DLD1 (cell line): ENCODE measurements around the gene MUL1.
"Not testable (repeated sequence)": the region's sequence is repeated elsewhere in the genome, so short reads cannot be mapped to it uniquely, and the experiment has no call there.

Experiments
- in situ Hi-C: cut with HindIII; loops from 2 replicates; pipeline ENCODE4 v1.10.0; 2017; ENCODE audit warnings: low sequenced_read_pairs

Gene MUL1

DNA sequence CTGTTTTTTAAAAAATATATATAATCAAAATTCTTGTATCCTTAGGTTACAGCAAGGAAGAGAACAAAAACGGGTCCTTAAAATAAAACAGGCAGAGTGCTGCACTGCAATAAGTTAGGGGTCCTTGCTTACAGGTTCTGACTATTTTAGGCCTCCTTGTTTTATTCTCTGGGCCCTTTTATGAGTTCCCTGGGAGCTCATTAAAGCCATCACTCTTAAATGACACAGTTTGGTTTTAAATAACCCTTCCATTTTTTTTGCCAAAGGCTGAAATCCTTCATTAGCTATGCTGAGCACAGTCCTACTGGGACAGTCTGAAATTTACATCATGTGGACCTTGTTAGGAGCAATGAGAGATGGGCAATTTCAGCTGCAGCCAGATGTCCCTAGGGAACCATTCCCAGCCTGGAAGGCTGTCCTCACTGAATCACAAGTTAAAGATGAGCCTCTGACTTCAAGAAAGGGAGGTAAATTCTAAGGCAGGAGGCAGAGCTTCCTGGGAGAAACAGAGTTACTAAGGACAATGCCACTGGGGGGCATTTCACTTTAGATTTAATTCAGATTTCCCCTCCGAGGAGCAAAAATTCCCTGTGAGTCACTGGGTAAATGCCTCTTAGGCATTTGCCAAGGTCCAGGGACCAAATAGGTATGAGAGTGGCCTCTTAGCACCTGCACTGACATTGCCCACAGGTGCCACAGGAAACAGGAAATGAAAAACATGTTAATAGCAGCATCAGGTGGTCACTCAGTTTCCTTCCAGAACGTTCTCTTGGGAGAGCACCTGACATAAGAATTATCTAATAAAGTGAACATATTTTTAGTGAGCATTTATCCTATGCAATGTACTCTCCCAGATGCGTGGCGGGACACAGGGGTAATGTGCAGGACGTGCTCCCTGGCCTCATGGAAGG is 3.8 kb upstream of the MUL1 start:
- in situ Hi-C loops = loop anchor here (5.0 kb wide), 1 partner anchor 146 kb away; no protein-coding TSS in a partner anchor

DNA sequence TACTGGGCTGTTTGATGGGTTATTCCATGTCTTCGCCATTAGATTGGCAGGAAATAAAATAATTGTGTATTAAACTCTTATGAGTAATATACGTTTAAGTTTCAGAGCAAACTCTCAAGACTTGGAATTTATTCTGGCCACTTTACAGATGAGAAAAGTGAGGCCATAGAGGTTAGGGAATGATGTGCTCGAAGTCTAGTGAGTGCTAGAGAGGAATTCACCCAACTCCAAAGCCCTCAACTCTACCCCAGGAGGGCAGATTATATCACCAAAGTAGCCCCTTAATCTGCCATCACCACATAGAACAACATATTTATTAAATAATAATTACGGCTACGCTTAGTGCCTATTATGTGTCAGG is 440 bp upstream of the MUL1 start:
- in situ Hi-C loops = no loop called here

DNA sequence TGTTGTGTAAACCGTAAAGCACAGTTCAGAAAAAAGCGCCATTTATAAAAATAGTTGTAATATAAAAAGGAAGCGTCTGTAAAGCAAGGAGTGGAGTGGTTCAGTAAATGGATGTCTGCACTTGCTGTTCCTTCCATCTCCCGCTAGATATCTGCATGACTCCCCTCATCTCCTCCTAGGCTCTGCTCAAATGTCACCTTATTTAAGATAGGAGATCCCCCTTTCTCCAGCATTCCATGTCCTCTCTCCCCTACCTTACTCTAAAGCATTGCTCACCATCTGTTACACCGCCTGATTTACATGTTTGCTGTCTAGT is 745 bp downstream of the MUL1 start:
- in situ Hi-C loops = no loop called here

DNA sequence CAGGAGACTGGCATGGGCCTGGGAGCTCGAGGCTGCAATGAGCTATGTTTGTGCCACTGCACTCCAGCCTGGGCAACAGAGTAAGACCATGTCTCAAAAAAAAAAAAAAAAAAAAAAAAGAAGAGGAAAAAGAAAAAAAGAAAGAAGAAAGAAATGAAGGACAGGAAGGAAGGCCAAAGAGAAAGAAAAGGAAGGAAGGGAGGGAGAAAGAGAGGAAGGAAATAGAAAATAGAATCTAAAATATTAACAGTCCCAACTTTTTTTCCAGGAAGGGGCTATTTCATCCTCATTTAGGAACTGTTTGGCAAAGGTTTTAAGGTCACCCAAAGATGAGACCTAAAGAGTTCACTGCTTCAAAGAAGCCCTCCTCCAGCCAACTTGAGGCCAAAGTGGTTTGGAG is 2.5 kb downstream of the MUL1 start:
- in situ Hi-C loops = no loop called here

DNA sequence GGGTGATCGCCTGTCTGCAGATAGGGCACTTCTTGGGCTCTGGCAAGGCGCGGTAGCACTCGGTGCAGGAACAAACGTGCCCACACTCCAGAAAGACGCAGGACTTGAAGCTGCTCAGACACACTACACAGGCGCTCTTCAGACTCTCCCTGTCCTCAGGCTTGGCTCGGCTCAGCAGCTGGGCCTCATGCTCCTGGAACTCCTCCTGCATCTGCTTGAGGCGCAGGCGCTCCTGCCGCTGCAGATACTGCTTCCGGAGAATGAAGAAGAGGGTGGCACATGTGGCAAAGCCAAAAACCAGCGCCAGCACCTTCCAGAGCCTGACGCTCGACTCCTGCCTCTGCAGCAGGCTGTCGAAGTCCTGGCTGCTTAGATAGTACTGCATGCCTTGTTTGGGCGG is 7.2 kb downstream of the MUL1 start:
- in situ Hi-C loops = no loop called here

DNA sequence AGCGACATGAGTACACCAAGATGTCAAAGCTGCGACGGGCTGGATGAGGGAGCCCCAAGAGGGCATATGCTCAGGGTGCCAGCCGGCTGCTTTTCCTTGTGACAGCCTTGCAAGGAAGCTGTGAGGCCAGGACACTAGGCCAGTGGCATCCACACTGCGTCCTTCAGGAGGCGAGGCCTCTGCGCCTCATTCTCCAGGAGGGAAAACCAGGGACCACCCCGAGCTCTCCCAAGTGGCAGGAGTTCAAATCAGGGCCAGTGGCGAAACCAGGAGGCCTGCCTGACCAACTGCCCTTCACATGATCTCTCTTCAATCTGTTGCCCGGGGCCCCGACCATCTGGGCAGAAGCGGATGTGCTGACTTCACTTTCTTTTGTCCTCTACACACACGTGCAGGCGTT is 8.2 kb downstream of the MUL1 start:
- in situ Hi-C loops = no loop called here

DNA sequence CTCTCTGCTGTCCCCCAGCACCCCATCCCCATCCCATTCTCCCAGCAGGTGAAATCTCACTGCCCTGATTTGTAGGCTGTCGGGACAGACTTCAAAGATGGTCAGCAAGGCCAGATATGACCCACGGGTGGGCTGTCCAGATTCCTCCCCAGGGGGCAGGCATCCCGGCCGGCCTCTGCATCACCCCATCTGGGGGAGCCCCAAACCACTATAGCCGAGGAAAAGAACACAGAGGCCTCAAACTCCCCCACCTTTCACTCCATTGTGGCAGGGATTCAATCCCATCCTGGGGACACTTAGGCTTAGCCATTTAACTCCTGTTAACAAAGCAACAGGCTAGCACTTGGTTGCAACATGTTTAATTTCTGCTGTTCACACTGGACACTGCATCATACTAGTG is 8.8 kb downstream of the MUL1 start:
- in situ Hi-C loops = no loop called here

DNA sequence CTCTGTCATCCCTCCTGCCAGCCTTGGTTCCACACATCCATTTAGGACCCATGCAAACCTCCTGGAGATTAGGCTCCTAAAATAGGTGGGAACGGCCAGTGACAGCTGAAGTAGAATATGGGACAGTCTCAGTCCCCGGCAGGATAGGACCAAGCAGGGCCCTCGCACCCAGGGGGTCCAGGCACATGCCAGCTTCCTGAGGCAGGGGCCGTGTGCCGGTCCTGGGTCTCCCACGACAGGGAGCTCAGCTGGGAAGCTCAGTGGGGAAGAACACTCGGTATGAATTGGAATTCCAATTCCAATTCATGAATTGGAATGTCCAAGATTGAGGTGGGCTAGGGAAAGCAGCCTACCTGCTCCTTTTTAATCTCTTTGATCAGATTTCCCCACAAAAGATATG is 9.8 kb downstream of the MUL1 start:
- in situ Hi-C loops = no loop called here

DNA sequence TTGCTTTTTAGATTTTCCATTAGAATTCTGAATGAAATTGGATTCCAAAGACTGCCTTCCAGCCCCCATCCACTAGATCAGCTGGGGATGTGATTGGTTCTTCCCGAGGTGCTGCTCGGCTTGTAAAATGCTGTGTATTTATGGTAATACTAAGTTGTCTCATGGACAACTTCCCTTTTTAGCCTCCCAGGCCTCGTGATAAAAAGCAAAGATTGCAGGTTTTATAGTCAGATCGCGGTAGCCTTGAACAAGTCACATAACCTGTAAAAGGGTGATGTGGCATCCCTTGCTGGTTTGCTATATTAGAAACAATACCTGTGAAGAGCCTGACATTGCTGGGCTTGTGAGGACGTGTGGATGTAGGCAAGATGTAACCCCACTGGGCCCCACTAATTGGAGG is 10.4 kb downstream of the MUL1 start:
- in situ Hi-C loops = no loop called here

DNA sequence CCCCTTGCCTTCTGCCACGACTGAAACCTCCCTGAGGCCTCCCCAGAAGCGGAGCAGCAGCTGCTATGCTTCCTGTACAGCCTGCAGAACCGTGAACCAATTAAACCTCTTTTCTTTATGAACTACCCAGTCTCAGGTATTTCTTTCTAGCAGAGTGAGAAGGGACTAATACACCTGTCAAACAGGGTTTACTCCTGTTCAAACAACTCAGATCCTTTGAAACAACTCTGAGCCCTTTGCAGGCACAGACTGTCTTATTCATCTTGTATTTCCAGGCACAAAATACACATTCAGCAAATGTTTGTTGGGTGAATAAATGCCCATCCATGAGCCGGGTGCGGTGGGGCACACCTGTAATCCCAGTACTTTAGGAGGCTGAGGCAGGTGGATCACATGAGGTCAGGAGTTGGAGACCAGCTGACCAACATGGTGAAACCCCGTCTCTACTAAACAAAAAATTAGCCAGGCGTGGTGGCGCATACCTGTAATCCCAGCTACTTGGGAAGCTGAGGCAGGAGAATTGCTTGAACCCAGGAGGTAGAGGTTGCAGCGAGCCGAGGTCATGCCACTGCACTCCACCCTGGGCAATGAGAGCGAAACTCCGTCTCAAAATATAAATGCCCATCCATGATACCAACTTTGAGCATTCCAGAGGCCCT is 11.1 kb downstream of the MUL1 start:
- in situ Hi-C loops = not testable (repeated sequence)

DNA sequence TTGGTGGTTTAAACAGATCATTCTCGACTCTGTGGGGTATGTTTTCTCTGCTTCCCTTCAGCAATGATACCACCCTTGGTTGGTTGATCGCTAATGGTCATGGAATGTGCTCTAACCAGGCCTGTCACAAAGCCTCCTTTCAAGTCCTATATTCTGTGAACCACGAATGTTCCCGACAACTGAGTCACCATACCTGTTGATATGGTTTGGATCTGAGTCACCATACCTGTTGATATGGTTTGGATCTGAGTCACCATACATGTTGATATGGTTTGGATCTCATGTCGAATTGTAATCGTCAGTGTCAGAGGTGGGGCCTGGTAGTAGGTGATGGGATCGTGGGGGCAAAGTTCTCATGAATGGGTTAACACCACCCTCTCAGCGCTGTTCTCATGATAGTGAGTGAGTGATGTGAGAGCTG is 11.7 kb downstream of the MUL1 start:
- in situ Hi-C loops = no loop called here

DNA sequence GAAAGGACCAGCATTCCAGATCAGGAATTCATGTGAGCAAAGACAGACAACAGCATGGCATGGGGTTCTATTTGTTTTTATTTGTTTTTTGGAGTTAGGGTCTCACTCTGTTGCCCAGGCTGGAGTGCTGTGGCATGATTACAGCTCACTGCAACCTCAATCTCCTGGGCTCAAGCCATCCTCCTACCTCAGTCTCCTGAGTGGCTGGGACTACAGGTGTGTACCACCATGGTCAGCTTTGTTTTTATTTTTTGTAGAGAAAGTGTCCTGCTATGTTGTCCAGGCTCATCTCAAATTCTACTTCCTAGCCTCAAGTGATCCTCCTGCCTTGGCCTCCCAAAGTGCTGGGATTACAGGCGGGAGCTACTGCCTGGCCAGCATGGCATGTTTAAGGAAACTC is 12.3 kb downstream of the MUL1 start:
- in situ Hi-C loops = no loop called here

DNA sequence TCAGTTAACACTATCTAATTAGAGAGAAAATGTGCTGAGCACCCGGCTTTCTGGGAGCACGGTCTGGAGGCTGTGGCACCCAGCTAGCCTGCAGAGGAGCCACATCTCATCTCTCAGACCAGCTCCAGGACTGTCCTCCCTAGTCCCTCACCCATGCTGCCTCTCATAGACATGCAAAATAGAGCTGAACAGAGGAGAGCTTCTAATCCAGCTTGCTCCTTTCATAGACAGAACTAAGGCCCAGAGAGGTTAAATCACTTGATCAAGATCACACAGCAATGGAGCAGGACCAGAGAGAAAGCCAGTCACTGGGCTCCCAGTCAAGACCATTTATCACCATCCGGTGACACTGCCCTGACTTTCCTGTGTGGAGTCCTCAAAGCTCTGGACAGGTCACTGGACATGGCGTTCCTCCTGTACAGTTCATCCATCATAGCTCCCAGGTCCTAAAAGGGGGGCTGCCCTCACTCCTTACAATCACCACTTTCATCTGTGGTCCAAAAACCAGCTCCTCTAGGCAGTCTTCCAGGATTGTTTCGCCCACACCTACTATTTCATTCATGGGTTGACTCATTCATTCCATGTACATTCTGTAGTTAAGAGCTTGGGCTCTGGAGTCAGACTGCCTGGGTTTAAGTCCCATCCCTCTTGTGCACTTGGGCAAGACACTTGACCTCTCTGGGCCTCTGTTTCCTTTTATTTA is 13.2 kb downstream of the MUL1 start:
- in situ Hi-C loops = no loop called here

DNA sequence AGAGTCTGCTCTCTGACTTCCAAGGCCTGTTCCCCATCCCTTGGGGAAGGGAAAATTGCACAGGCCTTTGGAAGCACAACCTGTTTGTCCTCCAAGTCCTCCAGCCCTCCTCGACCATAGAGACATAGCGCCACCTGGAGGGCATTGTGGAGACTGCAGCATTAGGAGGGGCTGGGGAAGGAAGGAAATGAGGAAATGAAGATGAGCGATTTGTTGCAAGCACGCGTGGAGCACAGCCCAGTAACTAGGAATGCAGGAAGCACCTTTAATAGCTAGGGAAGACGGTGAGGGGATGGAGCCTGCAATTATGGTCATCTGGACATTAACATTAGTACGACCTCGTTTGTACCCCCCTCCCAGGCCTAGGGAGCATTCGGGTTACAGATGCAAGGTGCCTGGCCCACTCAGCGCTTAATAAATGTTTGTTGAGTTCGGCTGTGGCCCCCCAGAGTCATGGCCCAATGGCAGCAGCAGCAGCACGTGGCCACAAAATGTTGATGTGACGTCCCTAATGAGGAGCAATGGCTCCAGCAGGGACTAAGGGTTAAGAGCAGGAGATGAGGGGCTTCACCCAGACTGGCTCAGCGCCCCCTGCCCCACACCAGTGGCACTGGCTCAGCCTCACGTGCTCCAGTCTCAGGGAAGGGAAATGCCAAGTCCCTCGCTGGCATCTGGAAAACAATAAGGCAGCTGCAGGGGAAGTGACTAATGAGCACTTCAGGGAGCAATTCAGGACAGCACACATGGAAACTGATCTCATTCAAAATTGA is 13.9 kb downstream of the MUL1 start:
- in situ Hi-C loops = no loop called here

DNA sequence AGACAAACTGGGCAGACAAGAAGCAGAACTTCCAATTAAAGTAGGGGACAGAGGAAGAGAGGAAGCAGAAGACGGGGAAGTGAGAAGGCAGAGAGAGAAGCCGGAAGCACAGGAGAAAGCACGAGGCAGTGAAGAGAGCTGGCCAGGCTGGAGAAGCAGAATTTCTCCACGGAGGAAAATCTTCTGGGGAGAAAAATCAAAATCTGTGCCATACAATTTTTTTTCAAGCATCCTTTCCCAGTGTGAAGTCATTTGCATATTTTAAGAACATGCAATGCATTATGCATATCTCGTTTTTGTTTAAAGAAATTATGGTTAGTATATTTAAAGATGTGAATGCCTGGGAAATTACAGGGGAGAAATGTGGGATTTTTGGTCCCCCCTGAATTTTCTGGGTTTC is 14.6 kb downstream of the MUL1 start:
- in situ Hi-C loops = no loop called here

DNA sequence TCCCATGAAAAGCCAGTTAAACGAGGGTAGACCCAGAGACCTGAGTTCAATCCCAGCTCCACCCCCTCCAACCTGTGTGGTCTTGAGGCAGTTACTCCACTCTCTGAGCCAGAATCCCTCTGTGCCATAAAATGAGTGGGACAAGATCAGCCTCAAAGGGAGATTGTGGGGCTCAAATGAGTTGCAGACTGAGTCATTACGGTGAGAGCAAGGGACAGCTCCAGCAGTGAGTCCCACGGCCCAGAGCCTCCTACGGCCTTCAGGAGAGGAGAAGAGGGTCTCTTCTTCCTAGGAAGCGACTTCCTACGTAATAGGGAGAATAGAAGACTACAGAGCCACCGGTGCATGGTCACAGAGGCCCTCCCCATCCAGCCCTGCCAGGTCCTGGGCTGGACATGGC is 15.2 kb downstream of the MUL1 start:
- in situ Hi-C loops = no loop called here

DNA sequence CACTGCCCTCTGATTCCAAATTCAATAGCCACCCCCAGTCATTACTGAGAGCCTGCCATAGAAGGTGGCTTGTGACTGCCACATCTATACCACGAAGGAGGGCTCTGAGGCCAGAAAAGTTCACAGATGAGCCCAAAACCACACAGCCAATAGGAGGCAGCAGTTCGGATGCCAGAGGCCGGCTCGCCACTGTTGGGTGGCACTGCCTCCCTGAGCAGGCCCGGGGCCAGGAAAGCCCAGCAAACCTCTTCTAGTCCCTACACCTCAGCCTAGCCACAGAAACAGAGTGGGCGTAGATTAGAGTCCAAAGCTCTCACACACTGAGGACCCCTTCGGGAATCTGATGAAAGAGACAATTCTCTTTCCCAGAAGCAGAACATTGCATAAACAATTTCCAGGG is 16.1 kb downstream of the MUL1 start:
- in situ Hi-C loops = no loop called here

DNA sequence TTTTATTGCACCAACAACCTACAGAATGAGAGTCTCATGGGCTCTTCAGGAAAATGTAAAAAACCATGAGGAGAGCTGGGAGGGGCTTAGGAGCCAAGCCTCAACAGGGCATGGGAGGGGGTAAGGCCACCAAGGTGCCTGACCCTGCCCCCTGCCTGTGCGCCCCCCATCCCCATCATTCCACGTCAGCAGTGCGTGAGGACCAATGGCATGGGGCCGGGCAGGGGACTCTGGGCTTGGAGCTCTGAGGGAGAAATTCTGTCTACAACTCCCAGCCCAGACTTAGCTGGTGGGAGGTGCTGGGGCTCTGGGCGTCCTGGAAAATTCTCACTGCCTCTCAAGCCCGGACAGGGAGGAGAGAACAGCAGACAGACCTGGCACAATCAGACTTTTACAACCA is 16.8 kb downstream of the MUL1 start:
- in situ Hi-C loops = no loop called here

DNA sequence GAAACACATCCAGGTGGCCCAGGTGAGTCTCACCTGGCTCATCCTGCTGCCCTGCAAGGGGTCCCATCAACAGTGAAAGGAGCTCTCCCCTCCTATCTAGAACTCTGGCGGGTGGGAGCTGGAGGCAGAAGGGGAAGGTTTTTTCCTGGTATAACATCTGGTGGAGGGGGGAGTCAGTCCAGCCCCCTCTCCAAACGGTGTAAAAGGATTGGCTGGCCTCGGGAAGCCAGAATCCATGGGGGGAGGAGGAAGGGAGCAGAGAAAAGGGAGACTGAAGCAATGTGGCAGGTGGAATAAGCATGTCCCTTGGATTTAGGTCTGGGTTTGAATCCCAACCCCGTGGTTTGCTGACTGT is 20.7 kb downstream of the MUL1 start:
- in situ Hi-C loops = no loop called here

DNA sequence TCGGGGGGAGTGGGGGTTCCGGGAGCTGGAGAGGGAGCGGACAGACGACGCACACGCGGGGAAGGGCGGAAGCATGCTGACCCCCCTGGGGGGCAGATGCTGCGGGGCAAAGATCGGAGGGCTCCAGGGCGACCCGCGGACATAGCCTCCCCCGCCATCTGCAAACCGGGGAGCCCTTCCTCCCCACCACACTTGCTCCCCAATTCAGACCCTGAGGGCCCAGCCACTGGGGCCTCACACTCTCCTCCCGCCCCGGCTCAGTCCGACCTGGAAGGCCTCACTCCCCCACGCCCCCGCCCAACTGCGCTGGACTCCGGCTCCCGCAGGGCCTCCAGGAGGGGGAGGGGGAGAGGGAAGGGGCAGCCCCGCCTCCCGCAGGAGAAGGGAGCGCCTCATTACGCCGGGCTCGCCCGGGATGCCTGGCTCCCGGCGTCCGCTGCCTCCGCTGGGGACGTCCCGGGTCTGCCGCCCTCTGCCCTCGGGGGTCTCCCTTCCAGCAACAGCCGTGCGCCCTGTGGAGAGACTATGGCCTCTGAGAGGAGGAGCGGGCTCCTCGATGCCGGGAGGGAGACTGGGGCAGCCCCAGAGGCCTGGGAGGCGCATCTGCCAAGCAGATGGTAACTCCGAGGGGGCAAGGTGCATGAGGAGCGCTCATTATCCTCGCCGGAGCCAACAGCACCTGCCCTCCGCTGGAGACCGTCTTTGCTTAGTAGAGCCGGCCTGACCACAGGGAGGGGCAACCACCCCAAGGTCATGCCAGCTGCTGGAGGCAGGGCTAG is 21.3 kb downstream of the MUL1 start:
- in situ Hi-C loops = no loop called here
